ENCODE data around the gene AP4S1.

DNA sequence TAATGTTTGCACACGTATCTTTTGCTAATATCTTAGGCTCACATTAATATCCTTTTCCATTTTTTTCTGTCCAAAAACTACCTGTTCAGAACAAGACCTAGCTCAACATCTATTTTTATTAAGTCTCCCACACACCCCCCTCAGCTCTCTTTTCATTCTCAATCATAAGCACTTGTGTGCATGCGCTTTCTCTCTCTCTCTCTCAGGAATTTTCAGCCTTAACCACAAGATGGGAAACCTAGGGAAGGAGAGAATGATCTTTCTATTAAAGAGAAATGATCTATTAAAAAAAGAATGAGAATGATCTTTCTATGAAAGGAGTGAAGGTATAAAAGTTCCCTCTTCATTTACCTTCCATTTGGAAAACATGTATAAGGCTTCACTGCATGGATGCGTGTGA lies 39.7 kb upstream of the AP4S1 start:
- TF ChIP-seq CTCF (IDR thresholded peaks at IDR 0.05) (no peak), POLR2A (IDR thresholded peaks at IDR 0.05) (no peak)
